ENCODE data around the gene ALDH6A1.
"Not testable (repeated sequence)": the region's sequence is repeated elsewhere in the genome, so short reads cannot be mapped to it uniquely, and the experiment has no call there.

Gene ALDH6A1

GRCh38 chr14:74084277-74085046, at the start of gene ALDH6A1, which contains the start of gene LIN52:
Gene ALDH6A1, minus strand, starts transcription at chr14:74084453. Its CDS starts 59 bp downstream, at chr14:74084394.
Gene LIN52, plus strand, starts transcription at chr14:74084956. Its CDS starts 19 bp downstream, at chr14:74084975.
- DNase-seq (ENCODE audit: low read depth): peak; percentile 100

- no peak for DNase-seq (ENCODE audit: low read depth)
These were observed 43.4 kb upstream of the ALDH6A1 start for GRCh38 chr14:74127634-74128033.

- no peak for DNase-seq (ENCODE audit: low read depth)
These were observed 42.2 kb upstream of the ALDH6A1 start for GRCh38 chr14:74126315-74127013.

GRCh38 chr14:74125487-74125886, 41.2 kb upstream of the ALDH6A1 start:
- DNase-seq (ENCODE audit: low read depth): not testable (repeated sequence)

- not testable (repeated sequence) for DNase-seq (ENCODE audit: low read depth)
These were observed 27.4 kb upstream of the ALDH6A1 start for GRCh38 chr14:74111395-74112216.

- no peak for DNase-seq (ENCODE audit: low read depth)
These were observed 25.1 kb upstream of the ALDH6A1 start for GRCh38 chr14:74109369-74109768.

- no peak for DNase-seq (ENCODE audit: low read depth)
These were observed 21.1 kb upstream of the ALDH6A1 start for GRCh38 chr14:74105381-74105780.

GRCh38 chr14:74089251-74090020, 5.2 kb upstream of the ALDH6A1 start:
- DNase-seq (ENCODE audit: low read depth): no peak

GRCh38 chr14:74085828-74086227, 1.6 kb upstream of the ALDH6A1 start:
- DNase-seq (ENCODE audit: low read depth): no peak

GRCh38 chr14:74085047-74085637, 889 bp upstream of the ALDH6A1 start:
- DNase-seq (ENCODE audit: low read depth): no peak

- no peak for DNase-seq (ENCODE audit: low read depth)
These were observed 423 bp downstream of the ALDH6A1 start for GRCh38 chr14:74083784-74084276.

GRCh38 chr14:74083161-74083560, 1.1 kb downstream of the ALDH6A1 start:
- DNase-seq (ENCODE audit: low read depth): no peak

GRCh38 chr14:74081491-74081890, 2.8 kb downstream of the ALDH6A1 start:
- DNase-seq (ENCODE audit: low read depth): no peak

GRCh38 chr14:74080820-74081460, 3.3 kb downstream of the ALDH6A1 start:
- DNase-seq (ENCODE audit: low read depth): no peak

- no peak for DNase-seq (ENCODE audit: low read depth)
These were observed 6.9 kb downstream of the ALDH6A1 start for GRCh38 chr14:74077401-74077800.

- DNase-seq (ENCODE audit: low read depth): no peak
These were observed 18.3 kb downstream of the ALDH6A1 start for GRCh38 chr14:74065746-74066575.

- DNase-seq (ENCODE audit: low read depth): no peak
These were observed 19.4 kb downstream of the ALDH6A1 start for GRCh38 chr14:74064883-74065282.

GRCh38 chr14:74064426-74064825, 19.8 kb downstream of the ALDH6A1 start:
- DNase-seq (ENCODE audit: low read depth): no peak

GRCh38 chr14:74062809-74063150, 21.5 kb downstream of the ALDH6A1 start:
- DNase-seq (ENCODE audit: low read depth): no peak

All from activated T-cell treated with anti-CD3 and anti-CD28 coated beads for 24 hours (primary cell).